ENCODE data around the gene GAL3ST3. TPM values are rescaled to one million over a fixed set of nuclear protein-coding genes. Genes with fewer than 3 reads are reported as not detected.

GAL3ST3 gene
- total and polyA plus RNA-seq, 2 donors (not counting 1 experiment from before 2014, with no cell fraction given) = not detected

- ChIA-PET POLR2A (interaction anchor here (0.7 kb wide), 1 partner anchor 304 kb away, joined by 3 read pairs; no protein-coding TSS in a partner anchor), CTCF (no interaction called here)
- no peak for DNase-seq
- no peak overlapping the region for H3K9ac ChIP-seq (ENCODE audit: low read length)
- H3K27me3 Mint-ChIP-seq = peaks cover 3% of the 10 kb centered on the region
- H3K27me3 ChIP-seq (replicated peaks in 1 of 4; ENCODE audit: control extremely low read depth in 1 of 4, control insufficient read depth in 3 of 4, insufficient read depth in 4 of 4, low read length in 3 of 4) = peaks cover 0 to 28% (median 12%) of the 10 kb centered on the region in 4 experiments
- H4K20me1 ChIP-seq (ENCODE audit: control insufficient read depth, insufficient read depth, low read length, poor library complexity, severe bottlenecking) = no peaks in the 10 kb centered on the region
- 94% methylated on average over 15 of the region's 18 CpGs for WGBS (ENCODE audit: insufficient coverage)
- H3K36me3 ChIP-seq (replicated peaks in 1 of 2; ENCODE audit: control extremely low read depth in 1 of 2, control insufficient read depth in 1 of 2, extremely low read depth in 1 of 2, insufficient read depth in 2 of 2, low read length in 1 of 2) = no peaks in the 10 kb centered on the region
- no peak overlapping the region for H2AFZ ChIP-seq (ENCODE audit: insufficient read depth, low read depth, low read length, poor library complexity, severe bottlenecking)
- H3K9me3 Mint-ChIP-seq (ENCODE audit: insufficient read depth) = no peaks in the 10 kb centered on the region
- no peak overlapping the region for H3K27ac Mint-ChIP-seq
- no peak overlapping the region for H3K27ac ChIP-seq (ENCODE audit: low read length in 2 of 2)
- no peak overlapping the region for H3K4me3 Mint-ChIP-seq
- H3K9me3 ChIP-seq (ENCODE audit: control extremely low read depth in 1 of 3, control insufficient read depth in 2 of 3, insufficient read depth in 1 of 3, low read length in 2 of 3) = peaks cover 0 to 12% (median 0%) of the 10 kb centered on the region in 3 donors
- intact Hi-C loops (cut with micrococcal nuclease) = no loop called here
- H3K4me2 ChIP-seq (replicated peaks; ENCODE audit: low read depth, low read length, poor library complexity, severe bottlenecking) = no peak overlapping the region
- no peak for TF ChIP-seq CTCF (IDR thresholded peaks at IDR 0.05)
- no peak for TF ChIP-seq EZH2 (IDR thresholded peaks at IDR 0.05; ENCODE audit: borderline replicate concordance, insufficient read depth, low read depth, low read length, poor library complexity, severe bottlenecking)
- no peak for ATAC-seq (ENCODE audit: low read depth)
- H3K4me3 ChIP-seq (ENCODE audit: control extremely low read depth in 1 of 5, extremely low read depth in 1 of 5, insufficient read depth in 1 of 5, low read depth in 2 of 5, low read length in 4 of 5) = no peak overlapping the region
- peaks cover 11 to 13% of the 10 kb centered on the region in 2 donors for H3K4me1 ChIP-seq (ENCODE audit: control insufficient read depth in 2 of 2, insufficient read depth in 2 of 2, low read length in 2 of 2)
- peaks cover 2% of the 10 kb centered on the region for H3K4me1 Mint-ChIP-seq
- no peaks in the 10 kb centered on the region for H3K79me2 ChIP-seq (ENCODE audit: control insufficient read depth, insufficient read depth, low read length)
These were observed 32.8 kb downstream of the GAL3ST3 start for GRCh38 chr11:66015936-66016792.

GRCh38 chr11:66015454-66015881 lies 33.5 kb downstream of the GAL3ST3 start:
- no peaks in the 10 kb centered on the region for H3K9me3 Mint-ChIP-seq (ENCODE audit: insufficient read depth)
- H3K4me3 Mint-ChIP-seq = no peak overlapping the region
- ChIA-PET POLR2A (interaction anchor here (0.7 kb wide), 1 partner anchor 303 kb away, joined by 3 read pairs; no protein-coding TSS in a partner anchor), CTCF (no interaction called here)
- Histone ChIP-seq H3K27me3 (replicated peaks in 1 of 4; ENCODE audit: control extremely low read depth in 1 of 4, control insufficient read depth in 3 of 4, insufficient read depth in 4 of 4, low read length in 3 of 4) (peaks cover 0 to 29% (median 12%) of the 10 kb centered on the region in 4 experiments), H3K4me2 (replicated peaks; ENCODE audit: low read depth, low read length, poor library complexity, severe bottlenecking) (no peak overlapping the region), H2AFZ (ENCODE audit: insufficient read depth, low read depth, low read length, poor library complexity, severe bottlenecking) (no peak overlapping the region), H3K9ac (ENCODE audit: low read length) (no peak overlapping the region), H3K36me3 (replicated peaks in 1 of 2; ENCODE audit: control extremely low read depth in 1 of 2, control insufficient read depth in 1 of 2, extremely low read depth in 1 of 2, insufficient read depth in 2 of 2, low read length in 1 of 2) (no peaks in the 10 kb centered on the region), H4K20me1 (ENCODE audit: control insufficient read depth, insufficient read depth, low read length, poor library complexity, severe bottlenecking) (no peaks in the 10 kb centered on the region), H3K9me3 (ENCODE audit: control extremely low read depth in 1 of 3, control insufficient read depth in 2 of 3, insufficient read depth in 1 of 3, low read length in 2 of 3) (peaks cover 0 to 12% (median 0%) of the 10 kb centered on the region in 3 donors), H3K79me2 (ENCODE audit: control insufficient read depth, insufficient read depth, low read length) (no peaks in the 10 kb centered on the region), H3K27ac (ENCODE audit: low read length in 2 of 2) (no peak overlapping the region), H3K4me3 (ENCODE audit: control extremely low read depth in 1 of 5, extremely low read depth in 1 of 5, insufficient read depth in 1 of 5, low read depth in 2 of 5, low read length in 4 of 5) (no peak overlapping the region), H3K4me1 (ENCODE audit: control insufficient read depth in 2 of 2, insufficient read depth in 2 of 2, low read length in 2 of 2) (peaks cover 11 to 13% of the 10 kb centered on the region in 2 donors)
- ATAC-seq (ENCODE audit: low read depth) = no peak
- TF ChIP-seq EZH2 (IDR thresholded peaks at IDR 0.05; ENCODE audit: borderline replicate concordance, insufficient read depth, low read depth, low read length, poor library complexity, severe bottlenecking) (no peak), CTCF (IDR thresholded peaks at IDR 0.05) (no peak)
- H3K27ac Mint-ChIP-seq = no peak overlapping the region
- DNase-seq = no peak
- intact Hi-C loops (cut with micrococcal nuclease) = no loop called here
- H3K4me1 Mint-ChIP-seq = peaks cover 2% of the 10 kb centered on the region
- peaks cover 4% of the 10 kb centered on the region for H3K27me3 Mint-ChIP-seq
- 97% methylated on average over 6 of the region's 7 CpGs for WGBS (ENCODE audit: insufficient coverage)
